HG02870 (cell line): ENCODE data around the gene NUTM2F.
A peak's percentile ranks its signal among the peaks of the same experiment; 100 is the strongest.
"Not testable (repeated sequence)": the region's sequence is repeated elsewhere in the genome, so short reads cannot be mapped to it uniquely, and the experiment has no call there.

Experiments used
- ATAC-seq: cut with Tn5 transposase; IDR thresholded peaks from one replicate; pipeline ENCODE4 v1.9.1; 2021; ENCODE audit warnings: mild to moderate bottlenecking, moderate library complexity; ENCODE audit not compliant: unreplicated experiment

The NUTM2F gene

DNA sequence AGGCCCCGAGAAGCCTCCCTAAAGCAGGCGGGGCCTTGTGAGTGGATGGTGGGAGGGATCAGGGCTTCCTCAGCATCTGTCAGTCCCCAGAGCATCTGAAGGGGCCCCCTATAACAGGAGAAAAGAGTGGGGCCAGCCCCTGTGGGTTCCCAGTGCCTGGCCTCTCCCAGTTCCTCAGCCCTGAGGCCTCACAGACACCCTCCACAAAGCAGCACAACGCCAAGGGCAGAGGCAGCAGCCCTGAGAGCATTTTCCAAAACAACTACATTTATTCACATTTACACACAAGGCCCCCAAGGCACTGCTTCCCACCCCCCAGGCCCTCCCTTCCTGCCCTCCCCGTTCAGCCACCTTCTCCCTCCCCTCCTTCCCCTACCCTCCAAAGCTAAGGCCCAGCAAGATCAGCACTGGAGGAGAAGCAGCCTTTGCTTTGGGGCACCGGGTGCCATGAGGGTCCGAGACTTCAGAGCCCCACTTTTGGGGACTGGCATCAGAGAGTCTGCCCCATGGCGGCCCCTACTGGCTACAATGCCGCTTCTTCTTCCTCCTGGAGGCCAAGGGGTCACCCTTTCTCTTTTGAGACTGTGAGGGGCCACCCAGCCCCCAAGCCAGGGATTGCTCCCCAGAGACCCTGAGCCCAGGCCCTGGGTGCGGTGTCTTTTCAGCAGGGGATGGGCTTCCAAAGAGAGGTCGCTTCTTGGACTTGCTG is 10.3 kb downstream of the NUTM2F start:
- ATAC-seq: not testable (repeated sequence)

DNA sequence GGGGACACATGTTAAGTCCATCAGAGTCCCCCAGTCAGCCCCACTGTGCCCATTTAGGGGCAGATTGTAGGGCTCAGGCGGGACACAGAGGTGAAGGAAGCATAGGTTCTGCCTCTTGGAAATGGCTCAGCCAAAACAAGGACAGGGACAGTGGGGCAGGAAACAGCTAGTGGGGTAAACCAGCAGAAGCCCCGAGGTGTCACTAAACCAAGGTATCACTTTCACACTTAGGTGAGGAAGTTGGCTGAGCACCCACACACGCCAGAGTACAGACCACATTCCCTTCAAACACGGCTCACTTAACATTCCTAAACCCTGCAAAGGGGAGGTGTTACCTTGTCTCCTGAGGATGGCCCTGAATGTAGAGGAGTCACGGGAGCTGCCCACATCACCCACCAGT is 12.2 kb downstream of the NUTM2F start:
- peak; percentile 50 for ATAC-seq

DNA sequence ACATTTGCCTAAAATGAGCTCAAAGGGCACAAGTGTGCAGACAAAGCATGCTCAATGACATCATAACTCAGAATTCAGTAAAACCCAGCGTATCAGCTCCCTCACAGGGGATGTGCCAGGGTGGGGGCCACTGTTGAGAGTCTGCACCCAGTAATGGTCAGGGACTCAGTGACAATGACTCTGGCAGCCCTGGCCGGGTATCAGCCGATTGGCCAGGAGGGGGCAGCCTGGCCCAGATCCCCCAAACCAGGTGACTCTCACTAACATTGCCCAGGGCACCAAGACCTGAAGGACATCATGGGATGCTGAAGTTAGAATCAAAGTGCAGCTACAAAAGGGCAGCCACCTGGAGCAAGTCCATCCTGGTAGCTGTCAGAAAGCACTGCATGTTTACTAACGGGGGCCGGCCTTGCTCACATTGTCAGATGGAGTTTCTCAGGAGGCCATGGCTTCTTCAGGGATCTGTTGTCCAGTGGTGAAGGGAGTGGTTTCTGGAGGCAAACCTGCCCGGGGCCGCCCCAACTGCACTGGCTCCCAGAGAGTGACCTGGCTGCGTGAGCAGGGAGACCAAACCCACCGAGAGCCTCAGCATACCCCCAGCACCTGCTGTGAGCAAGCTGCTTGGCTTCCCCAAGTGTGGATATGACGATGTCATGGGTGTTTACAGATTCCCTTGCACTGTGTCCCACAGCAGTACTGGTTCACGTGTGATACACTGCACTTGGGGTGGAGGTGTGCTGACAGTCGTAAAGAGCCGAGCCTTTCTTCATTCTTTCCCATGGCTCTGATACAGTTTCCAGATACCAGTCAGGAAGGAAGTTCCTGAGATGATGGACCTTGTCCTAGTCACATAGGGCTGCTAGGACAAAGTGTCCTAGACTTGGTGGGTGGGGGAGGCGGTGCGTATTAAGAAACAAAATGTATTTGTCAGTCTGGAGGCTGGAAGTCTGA is 13.1 kb downstream of the NUTM2F start:
- ATAC-seq: not testable (repeated sequence)

DNA sequence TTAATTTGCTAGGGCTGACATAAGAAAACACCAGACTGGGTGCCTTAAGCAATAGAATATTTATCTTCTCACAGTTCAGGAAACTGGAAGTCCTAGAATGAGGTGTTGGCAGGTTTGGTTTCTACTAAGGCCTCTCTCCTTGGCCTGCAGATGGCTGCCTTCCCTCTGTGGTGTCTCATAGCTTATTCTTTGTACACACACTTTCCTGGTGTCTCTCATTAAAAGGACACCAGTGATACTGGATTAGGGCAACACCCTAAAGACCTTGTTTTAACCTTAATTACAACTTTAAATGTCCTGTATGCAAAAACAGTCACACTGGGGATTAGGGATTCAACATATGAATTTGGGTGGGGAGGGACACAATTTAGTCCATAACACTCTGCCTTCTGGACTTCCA is 25.1 kb downstream of the NUTM2F start:
- ATAC-seq: no peak

DNA sequence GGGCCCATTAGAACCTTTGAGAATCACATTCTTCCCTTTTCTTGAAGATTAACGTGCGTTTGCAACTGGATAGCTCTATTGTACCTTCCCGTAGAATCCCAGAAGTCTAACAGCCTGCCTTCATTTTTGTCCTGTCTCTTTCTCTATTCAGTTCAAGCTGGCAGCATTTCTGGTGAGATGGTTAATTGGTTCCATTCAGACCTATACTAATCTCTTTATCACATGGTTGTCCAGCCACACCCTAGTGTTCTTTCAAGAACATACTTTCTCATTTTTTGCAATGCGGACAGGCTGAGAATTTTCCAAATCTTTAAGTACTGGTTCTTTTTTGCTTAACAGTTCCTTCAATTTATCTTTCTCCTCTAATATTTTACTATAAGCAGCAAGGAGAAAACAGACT is 26.0 kb downstream of the NUTM2F start:
- no peak for ATAC-seq

DNA sequence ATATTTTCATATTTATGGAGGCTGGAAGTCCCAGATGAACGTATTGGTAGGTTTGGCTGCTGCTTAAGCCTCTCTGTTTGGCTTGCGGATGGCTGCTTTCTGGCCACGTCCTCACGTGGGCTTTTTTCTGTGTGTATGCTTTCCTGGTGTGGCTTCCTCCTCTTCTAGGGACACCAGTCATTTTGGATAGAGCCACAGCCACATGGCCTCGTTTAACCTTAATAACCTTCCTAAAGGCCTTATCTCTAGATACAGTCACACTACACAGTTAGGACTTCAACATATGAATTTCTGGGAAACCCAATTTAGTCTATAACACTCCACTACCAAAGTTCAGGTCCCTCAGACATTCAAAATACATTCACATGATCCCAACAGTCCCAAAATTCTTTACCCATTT is 26.9 kb downstream of the NUTM2F start:
- no peak for ATAC-seq

DNA sequence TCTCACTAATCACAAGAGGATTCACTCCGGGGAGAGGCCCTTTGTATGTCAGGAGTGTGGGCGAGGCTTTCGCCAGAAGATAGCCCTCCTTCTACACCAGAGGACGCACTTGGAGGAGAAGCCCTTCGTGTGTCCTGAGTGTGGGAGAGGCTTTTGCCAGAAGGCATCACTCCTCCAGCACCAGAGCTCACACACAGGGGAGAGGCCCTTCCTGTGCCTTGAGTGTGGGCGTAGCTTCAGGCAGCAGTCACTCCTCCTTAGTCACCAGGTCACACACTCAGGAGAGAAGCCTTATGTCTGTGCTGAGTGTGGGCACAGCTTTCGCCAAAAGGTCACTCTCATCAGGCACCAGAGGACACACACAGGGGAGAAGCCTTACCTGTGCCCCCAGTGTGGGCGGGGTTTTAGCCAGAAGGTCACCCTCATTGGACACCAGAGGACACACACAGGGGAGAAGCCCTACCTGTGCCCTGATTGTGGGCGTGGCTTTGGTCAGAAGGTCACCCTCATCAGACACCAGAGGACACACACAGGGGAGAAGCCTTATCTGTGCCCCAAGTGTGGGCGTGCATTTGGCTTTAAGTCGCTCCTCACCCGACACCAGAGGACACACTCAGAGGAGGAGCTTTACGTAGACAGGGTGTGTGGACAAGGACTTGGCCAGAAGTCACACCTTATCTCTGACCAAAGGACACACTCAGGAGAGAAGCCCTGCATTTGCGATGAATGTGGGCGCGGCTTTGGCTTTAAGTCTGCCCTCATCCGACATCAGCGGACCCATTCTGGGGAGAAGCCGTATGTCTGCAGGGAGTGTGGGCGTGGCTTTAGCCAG is 27.8 kb downstream of the NUTM2F start:
- ATAC-seq: no peak

DNA sequence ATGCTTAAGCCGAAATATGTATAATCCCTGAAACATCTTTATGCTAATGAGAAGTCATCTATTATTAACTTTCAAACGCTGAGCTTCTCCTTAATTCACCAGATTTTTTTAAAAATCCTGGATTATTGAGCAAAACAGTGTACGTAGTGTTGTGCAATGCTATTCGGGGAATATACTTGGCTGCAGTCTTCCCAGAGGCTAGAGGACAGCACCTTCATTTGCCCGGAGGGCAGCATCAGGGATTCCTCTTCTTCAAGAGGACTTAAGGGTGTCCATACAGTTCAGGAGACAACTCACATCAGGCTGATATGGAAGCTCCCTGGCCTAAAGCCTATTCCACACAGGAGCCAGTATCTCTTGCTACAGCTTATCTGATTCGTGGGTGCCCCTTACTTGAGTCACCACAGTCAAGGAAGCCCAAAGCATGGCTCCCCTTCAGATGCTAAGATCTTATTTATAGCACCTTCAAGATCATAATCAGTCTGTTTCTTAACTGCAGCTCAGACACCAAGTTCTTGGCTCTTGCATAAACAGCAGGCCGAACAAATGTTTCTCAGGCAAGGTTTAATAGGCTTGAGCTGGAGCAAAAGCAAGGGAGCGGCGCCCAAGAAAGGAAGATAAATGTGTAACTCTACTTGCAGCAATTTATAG is 29.4 kb downstream of the NUTM2F start:
- ATAC-seq: no peak

DNA sequence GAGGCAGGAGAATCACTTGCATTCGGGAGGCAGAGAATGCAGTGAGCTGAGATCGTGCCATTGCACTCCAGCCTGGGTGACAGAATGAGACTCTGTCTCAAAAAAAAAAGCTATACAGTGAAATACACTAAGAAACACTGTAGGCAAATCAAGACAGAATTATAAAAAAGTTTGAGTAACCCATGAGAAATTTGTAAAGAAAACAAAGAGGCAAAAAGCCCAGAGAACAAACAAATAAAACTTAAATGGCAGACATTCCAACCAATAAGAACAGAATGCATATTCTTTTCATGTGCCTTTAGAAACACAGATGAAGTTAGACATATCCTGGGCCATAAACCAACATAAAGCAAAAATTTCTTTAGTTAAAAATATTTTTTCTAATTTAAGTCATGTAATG is 38.8 kb downstream of the NUTM2F start:
- ATAC-seq: no peak

DNA sequence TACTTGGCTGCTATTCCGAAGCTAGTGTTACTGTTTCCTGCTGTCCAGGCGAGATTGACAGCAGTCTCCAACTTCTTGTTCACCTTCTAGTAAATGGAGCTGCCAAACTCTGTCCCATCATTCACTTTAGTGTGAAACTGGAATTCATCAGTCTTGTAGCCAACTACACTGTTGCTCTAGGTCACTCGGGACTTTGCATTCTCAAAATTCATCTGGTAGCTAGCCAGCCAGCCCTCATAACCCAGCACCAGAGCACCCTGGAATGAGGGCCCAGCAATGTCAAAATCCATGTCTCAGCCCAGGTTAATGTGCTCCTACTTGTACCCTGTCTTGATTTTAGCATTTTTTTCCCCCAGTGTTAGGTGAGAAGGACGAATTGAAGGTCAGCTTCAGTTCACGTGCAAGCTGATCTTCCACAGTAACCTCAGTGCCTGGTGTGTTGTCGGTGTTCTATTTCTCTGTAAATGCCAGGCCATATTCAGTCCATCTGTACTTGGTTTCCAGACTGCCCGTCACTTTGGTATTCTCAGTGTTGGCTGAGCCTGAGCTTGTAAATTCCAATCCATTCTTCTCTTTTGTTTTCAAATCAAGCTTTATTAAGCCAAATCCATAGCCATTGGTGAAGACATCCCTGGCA is 40.4 kb downstream of the NUTM2F start:
- no peak for ATAC-seq

DNA sequence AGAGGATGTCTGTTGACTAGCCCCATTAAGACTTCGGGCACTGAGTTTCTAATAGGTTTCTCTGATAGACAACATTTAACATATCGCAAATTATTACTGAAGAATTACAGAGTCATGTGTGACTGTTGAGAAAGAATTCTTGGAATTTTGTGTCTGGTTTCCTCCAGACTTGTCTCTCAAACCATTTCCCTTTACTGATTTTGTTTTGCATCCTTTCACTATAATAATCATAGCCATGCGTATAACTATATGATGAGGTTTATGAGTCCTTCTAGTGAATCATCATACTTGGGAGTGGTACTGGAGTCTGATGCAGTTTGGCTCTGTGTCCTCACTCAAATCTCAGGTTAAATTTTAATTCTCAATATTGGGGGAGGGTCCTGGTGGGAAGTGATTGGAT is 42.3 kb downstream of the NUTM2F start:
- no peak for ATAC-seq

DNA sequence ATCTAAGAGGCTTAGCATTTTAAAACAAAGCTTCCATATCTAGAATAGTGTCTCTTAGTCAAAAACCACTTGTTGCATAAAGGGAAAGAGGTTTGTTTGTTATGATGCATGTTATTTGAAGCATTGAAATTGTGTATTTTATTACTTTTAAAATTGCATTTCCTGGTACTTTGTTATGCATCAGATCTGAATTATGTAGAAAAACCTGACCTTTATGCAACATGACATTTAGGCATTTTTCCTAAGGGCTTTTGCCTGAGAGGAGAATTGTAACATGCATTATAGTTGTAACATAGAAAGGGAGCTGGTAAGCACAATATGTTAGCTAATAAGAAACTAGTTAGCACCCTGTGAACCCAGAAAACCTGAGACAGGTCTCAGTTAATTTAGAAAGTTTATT is 47.3 kb downstream of the NUTM2F start:
- ATAC-seq: no peak

DNA sequence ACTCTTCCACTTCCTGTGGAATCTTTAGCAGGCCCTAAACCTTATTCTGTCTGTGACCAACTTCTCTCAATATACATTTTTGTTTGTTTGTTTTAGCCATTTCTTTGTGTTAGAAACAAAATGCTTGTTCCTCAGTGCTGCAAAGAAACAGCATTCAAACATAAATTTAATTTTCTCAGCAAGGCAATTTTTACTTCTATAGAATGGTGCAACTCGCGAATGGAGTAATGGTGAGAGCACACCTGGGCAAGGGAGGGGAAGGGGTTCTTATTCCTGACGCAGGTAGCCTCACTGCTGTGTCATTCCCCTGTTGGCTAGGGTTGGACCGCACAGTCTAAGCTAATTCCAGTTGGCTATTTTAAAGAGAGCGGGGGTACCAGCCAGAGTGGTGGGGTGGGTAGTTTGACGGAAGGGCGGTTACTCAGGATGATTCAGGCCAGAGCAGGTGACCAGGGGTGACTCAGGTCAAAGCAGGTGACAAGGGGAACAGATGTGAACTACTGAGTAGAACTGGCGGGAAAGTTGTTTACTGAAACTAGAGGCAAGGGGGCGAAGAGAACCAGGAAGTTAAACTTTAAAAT is 47.9 kb downstream of the NUTM2F start:
- no peak for ATAC-seq

DNA sequence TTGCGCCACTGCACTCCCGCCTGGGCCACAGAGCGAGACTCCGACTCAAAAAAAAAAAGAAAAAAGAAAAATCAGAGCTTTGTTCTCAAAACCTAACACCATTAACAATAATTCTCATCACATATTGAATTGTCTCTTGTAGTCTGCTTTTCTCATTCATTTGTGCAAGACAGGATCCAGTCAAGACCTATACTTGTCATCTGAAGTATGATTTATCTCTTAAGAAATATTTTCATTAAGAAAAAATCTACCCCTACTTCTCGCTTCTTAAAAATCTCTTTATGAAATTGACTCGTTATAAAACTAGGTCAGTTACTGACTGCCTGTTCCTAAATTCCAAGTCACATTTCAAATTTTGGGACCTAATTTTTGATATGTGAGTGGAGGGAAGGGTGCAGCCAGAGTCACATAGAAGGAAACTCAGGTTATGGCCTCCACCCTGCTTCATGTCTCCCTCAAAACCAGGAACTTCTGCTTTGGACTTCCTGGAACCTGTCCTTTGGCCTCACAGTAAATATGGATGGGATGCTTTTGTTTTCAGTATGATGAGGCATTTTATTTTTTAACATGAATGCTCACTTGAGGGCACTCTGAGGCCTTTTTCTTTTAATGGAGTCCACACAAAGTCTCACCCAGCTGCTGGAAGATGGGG is 50.4 kb downstream of the NUTM2F start:
- ATAC-seq: no peak

DNA sequence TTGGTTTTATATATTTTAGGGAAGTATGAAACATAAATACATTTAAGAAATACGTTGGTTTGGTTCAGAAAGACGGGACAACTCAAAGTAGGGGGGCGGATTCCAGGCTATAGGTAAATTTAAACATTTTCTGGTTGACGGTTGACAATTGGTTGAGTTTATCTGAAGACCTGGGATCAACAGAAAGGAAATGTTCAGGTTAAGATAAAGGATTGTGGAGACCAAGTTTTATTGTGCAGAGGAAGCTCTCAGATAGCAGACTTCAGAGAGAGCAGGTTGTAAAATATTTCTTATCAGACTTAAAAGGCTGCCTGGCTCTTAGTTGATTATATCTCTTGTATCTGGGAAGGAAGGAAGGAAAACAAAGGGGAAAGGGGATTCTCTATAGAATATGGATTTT is 51.4 kb downstream of the NUTM2F start:
- not testable (repeated sequence) for ATAC-seq

DNA sequence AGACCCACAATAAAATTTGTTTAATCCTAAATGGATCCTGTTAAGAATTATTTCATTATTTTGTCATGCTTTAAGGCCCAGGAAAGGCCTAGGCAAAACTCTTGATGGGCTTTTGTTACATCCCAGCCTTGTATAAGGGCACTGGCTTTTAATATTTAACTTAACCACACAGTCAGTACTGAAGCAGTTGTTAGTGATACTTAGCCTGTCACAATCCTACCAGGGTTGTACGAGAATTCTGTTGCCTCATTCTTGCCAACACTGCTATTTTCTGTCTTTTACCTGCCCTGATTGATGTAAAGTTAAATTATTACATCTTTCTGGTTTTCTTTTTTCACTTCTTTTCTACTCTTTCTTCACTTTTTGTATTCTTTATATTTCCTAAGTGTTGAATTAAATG is 58.4 kb downstream of the NUTM2F start:
- no peak for ATAC-seq

DNA sequence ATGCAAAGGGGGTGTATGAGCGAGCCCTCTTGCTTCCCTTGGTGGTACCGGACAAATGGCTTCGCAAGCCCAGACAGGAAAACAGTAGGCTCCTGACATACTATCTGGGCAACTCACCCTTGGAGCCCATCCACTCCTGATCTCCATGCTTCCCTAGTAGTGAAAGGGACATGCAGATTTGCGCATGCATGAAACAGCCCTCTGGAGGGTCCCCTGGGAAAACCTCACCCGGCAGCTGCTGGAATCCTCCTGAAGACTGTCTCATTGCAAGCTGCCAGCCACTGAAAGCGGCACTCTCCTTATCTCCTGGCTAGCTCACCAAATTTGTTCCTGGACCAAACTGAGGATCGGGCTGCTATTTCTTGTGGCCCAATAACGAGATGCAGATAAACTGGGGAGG is 59.2 kb downstream of the NUTM2F start:
- no peak for ATAC-seq
